Measurements from ENCODE around the gene DNAJC13. TPM values are rescaled to one million over a fixed set of nuclear protein-coding genes. Genes with fewer than 3 reads are reported as not detected.

The DNAJC13 gene
- total RNA-seq, 1 experiment from 2014 or later = 18.1 TPM

DNA sequence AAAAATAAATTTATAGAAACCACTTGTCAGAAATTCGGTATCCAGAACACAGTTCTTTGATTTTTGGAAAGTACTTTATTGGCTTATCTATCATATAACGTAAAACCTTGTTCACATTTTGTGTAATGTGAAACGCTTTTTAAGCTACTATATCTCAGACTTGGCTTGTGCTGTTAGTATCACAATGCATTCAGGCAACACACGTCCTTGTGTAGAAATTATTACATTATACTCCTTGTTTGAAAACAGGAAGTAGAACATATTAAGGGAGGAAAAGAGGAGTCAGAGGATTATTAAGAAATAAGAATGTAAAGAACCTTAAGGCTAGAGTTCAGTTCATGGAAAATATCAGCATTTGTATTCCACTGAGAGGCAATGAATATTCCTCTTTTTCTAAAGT, 1.6 kb downstream of the DNAJC13 start:
- Histone ChIP-seq H3K18ac (ENCODE audit: insufficient read length, low read depth, low read length) (no peak overlapping the region), H3K79me1 (ENCODE audit: insufficient read depth, low read depth, low read length, poor library complexity, severe bottlenecking) (peaks cover 5% of the 10 kb centered on the region), H3K56ac (ENCODE audit: insufficient read length, low read depth, low read length) (no peak overlapping the region), H3K9ac (ENCODE audit: extremely low read depth, insufficient read length, low read length) (peak overlapping the region; percentile 46), H4K91ac (ENCODE audit: insufficient read length, low read depth, low read length) (no peak overlapping the region), H4K5ac (ENCODE audit: insufficient read length, low read depth, low read length) (no peak overlapping the region), H3K4me2 (ENCODE audit: insufficient read depth, insufficient read length, low read length) (peak overlapping the region; percentile 96), H3K27me3 (ENCODE audit: insufficient read depth, low read length) (no peaks in the 10 kb centered on the region), H2BK20ac (ENCODE audit: low read depth, low read length, poor library complexity, severe bottlenecking) (no peak overlapping the region), H3K4ac (ENCODE audit: low read depth, low read length) (no peak overlapping the region), H3K79me2 (ENCODE audit: insufficient read depth, low read length) (peaks cover 13% of the 10 kb centered on the region; the same call in 1 of the 2 replicates), H2BK5ac (ENCODE audit: insufficient read length, low read length) (no peak overlapping the region), H3K4me1 (ENCODE audit: insufficient read depth, low read length) (no peaks in the 10 kb centered on the region), H4K8ac (replicated peaks; ENCODE audit: insufficient read length, low read depth, low read length) (no peak overlapping the region), H2BK12ac (ENCODE audit: insufficient read length, low read depth, low read length) (no peak overlapping the region), H2BK120ac (ENCODE audit: low read depth, low read length, poor library complexity, severe bottlenecking) (no peak overlapping the region), H3K27ac (ENCODE audit: insufficient read length, low read depth, low read length) (no peak overlapping the region), H2AFZ (ENCODE audit: low read length) (no peak overlapping the region), H2BK15ac (ENCODE audit: low read depth, low read length) (no peak overlapping the region), H3T11ph (ENCODE audit: low read length) (no peak overlapping the region), H3K14ac (ENCODE audit: insufficient read depth, low read length) (no peak overlapping the region), H3K23me2 (ENCODE audit: insufficient read length, low read depth, low read length, poor library complexity, severe bottlenecking) (peaks cover 10% of the 10 kb centered on the region), H3K23ac (ENCODE audit: insufficient read length, low read depth, low read length) (no peak overlapping the region), H4K20me1 (ENCODE audit: control insufficient read depth, insufficient read depth, insufficient read length) (no peaks in the 10 kb centered on the region), H2AK5ac (ENCODE audit: insufficient read length, low read length) (no peak overlapping the region), H3K9me3 (ENCODE audit: control insufficient read depth, low read depth, low read length) (no peaks in the 10 kb centered on the region)
- no CpG with 5 or more reads among the region's 4 CpGs for WGBS (ENCODE audit: extremely low coverage, insufficient read length, low lambda C conversion rate)
- peaks cover 19 to 21% of the 10 kb centered on the region in 2 experiments for H3K4me1 Mint-ChIP-seq
- H3K9me3 Mint-ChIP-seq = no peaks in the 10 kb centered on the region
- no peak overlapping the region for H3K27ac Mint-ChIP-seq
- TF ChIP-seq, protein P1, sequence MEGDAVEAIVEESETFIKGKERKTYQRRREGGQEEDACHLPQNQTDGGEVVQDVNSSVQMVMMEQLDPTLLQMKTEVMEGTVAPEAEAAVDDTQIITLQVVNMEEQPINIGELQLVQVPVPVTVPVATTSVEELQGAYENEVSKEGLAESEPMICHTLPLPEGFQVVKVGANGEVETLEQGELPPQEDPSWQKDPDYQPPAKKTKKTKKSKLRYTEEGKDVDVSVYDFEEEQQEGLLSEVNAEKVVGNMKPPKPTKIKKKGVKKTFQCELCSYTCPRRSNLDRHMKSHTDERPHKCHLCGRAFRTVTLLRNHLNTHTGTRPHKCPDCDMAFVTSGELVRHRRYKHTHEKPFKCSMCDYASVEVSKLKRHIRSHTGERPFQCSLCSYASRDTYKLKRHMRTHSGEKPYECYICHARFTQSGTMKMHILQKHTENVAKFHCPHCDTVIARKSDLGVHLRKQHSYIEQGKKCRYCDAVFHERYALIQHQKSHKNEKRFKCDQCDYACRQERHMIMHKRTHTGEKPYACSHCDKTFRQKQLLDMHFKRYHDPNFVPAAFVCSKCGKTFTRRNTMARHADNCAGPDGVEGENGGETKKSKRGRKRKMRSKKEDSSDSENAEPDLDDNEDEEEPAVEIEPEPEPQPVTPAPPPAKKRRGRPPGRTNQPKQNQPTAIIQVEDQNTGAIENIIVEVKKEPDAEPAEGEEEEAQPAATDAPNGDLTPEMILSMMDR (conservative IDR thresholded peaks at IDR 0.05) = no peak
- DNase-seq = no peak
- peak overlapping the region; percentile 99 for H3K4me3 Mint-ChIP-seq
- peaks cover 0 to 4% (median 2%) of the 10 kb centered on the region in 3 experiments; a peak in 2 of 7 replicates for H3K36me3 Mint-ChIP-seq (ENCODE audit: insufficient read depth in 1 of 3, low read depth in 3 of 3)
- H3K27me3 Mint-ChIP-seq (ENCODE audit: low read depth) = peaks cover 3% of the 10 kb centered on the region; the same call in 1 of the 2 replicates
